ENCODE measurements around the gene WNK4. TPM values are rescaled to one million over a fixed set of nuclear protein-coding genes. Genes with fewer than 3 reads are reported as not detected.

The WNK4 gene
- total and polyA plus RNA-seq, 9 of the 15 experiments (the other 6 are each of a cell fraction or from before 2014, with no cell fraction given) = 0.32 to 25.8 (median 4.5) TPM

DNA sequence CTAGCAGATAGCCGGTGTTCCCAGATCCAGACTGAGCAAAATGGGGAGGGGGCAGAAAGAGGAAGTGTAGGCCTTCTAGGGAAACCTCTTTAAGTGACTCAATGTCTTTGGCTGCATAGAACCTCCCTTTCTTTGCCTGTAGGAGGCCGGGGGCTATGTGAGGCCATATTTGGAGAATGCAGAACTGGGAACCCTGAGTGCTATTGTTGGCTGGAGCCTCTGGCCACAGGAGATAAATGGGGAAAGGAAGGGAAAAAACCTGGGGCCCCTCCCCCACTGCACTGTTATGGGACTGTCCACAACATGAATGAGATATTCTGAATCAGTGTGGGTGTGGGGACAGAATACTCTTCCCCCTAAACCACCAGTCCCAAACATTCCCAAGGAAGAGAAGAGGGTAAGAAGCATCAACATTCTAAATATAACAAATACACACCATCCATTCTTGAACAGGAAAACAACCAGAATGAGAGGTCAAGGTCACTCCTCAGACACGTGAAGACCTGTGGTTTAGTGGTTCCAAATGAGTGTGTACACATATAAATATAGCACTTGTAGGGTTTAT lies 4.8 kb upstream of the WNK4 start (continued):
- TF ChIP-seq, protein P1, sequence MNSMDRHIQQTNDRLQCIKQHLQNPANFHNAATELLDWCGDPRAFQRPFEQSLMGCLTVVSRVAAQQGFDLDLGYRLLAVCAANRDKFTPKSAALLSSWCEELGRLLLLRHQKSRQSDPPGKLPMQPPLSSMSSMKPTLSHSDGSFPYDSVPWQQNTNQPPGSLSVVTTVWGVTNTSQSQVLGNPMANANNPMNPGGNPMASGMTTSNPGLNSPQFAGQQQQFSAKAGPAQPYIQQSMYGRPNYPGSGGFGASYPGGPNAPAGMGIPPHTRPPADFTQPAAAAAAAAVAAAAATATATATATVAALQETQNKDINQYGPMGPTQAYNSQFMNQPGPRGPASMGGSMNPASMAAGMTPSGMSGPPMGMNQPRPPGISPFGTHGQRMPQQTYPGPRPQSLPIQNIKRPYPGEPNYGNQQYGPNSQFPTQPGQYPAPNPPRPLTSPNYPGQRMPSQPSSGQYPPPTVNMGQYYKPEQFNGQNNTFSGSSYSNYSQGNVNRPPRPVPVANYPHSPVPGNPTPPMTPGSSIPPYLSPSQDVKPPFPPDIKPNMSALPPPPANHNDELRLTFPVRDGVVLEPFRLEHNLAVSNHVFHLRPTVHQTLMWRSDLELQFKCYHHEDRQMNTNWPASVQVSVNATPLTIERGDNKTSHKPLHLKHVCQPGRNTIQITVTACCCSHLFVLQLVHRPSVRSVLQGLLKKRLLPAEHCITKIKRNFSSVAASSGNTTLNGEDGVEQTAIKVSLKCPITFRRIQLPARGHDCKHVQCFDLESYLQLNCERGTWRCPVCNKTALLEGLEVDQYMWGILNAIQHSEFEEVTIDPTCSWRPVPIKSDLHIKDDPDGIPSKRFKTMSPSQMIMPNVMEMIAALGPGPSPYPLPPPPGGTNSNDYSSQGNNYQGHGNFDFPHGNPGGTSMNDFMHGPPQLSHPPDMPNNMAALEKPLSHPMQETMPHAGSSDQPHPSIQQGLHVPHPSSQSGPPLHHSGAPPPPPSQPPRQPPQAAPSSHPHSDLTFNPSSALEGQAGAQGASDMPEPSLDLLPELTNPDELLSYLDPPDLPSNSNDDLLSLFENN (IDR thresholded peaks at IDR 0.05; ENCODE audit: low read depth in 2 of 2, low read length in 2 of 2) = peak in 1 of 2 experiments; percentile 32; a peak in 1 of 4 replicates
- TF ChIP-seq ZNF140 (CRISPR knock-in tag; IDR thresholded peaks at IDR 0.05) = no peak
- TF ChIP-seq, protein P2, sequence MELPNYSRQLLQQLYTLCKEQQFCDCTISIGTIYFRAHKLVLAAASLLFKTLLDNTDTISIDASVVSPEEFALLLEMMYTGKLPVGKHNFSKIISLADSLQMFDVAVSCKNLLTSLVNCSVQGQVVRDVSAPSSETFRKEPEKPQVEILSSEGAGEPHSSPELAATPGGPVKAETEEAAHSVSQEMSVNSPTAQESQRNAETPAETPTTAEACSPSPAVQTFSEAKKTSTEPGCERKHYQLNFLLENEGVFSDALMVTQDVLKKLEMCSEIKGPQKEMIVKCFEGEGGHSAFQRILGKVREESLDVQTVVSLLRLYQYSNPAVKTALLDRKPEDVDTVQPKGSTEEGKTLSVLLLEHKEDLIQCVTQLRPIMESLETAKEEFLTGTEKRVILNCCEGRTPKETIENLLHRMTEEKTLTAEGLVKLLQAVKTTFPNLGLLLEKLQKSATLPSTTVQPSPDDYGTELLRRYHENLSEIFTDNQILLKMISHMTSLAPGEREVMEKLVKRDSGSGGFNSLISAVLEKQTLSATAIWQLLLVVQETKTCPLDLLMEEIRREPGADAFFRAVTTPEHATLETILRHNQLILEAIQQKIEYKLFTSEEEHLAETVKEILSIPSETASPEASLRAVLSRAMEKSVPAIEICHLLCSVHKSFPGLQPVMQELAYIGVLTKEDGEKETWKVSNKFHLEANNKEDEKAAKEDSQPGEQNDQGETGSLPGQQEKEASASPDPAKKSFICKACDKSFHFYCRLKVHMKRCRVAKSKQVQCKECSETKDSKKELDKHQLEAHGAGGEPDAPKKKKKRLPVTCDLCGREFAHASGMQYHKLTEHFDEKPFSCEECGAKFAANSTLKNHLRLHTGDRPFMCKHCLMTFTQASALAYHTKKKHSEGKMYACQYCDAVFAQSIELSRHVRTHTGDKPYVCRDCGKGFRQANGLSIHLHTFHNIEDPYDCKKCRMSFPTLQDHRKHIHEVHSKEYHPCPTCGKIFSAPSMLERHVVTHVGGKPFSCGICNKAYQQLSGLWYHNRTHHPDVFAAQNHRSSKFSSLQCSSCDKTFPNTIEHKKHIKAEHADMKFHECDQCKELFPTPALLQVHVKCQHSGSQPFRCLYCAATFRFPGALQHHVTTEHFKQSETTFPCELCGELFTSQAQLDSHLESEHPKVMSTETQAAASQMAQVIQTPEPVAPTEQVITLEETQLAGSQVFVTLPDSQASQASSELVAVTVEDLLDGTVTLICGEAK (IDR thresholded peaks at IDR 0.05) = peak; percentile 13; the same call in 1 of the 2 replicates
- TF ChIP-seq, protein P2 (CRISPR knock-in tag; IDR thresholded peaks at IDR 0.05) = no peak
- no peak for TF ChIP-seq PHF20 (IDR thresholded peaks at IDR 0.05; ENCODE audit: partially characterized antibody)
- TF ChIP-seq FOXP1 (CRISPR knock-in tag; IDR thresholded peaks at IDR 0.05) = 0 out of 2 replicates have a peak, but pooled peaks have one; percentile 3
- TF ChIP-seq SOX6 (IDR thresholded peaks at IDR 0.05) = peak; percentile 91
- peak; percentile 24; the same call in 1 of the 2 replicates for TF ChIP-seq CREM (IDR thresholded peaks at IDR 0.05; ENCODE audit: low read depth)
- peak; percentile 74 to 75; a peak in 3 of 4 replicates for TF ChIP-seq KDM1A (IDR thresholded peaks at IDR 0.05)
- 0 out of 4 replicates have a peak, but pooled peaks of 1 of the 2 experiments have one; percentile 47 for TF ChIP-seq HDAC1 (IDR thresholded peaks at IDR 0.05)
- TF ChIP-seq, protein P3, sequence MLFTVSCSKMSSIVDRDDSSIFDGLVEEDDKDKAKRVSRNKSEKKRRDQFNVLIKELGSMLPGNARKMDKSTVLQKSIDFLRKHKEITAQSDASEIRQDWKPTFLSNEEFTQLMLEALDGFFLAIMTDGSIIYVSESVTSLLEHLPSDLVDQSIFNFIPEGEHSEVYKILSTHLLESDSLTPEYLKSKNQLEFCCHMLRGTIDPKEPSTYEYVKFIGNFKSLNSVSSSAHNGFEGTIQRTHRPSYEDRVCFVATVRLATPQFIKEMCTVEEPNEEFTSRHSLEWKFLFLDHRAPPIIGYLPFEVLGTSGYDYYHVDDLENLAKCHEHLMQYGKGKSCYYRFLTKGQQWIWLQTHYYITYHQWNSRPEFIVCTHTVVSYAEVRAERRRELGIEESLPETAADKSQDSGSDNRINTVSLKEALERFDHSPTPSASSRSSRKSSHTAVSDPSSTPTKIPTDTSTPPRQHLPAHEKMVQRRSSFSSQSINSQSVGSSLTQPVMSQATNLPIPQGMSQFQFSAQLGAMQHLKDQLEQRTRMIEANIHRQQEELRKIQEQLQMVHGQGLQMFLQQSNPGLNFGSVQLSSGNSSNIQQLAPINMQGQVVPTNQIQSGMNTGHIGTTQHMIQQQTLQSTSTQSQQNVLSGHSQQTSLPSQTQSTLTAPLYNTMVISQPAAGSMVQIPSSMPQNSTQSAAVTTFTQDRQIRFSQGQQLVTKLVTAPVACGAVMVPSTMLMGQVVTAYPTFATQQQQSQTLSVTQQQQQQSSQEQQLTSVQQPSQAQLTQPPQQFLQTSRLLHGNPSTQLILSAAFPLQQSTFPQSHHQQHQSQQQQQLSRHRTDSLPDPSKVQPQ (CRISPR knock-in tag; IDR thresholded peaks at IDR 0.05; ENCODE audit: borderline replicate concordance) = no peak
- TF ChIP-seq HMGN3 (IDR thresholded peaks at IDR 0.05; ENCODE audit: borderline replicate concordance, extremely low read depth, insufficient read length, low read depth, low read length) = no peak

Data from K562 (cell line).